Right lobe of liver (tissue), 6 donors: ENCODE results near the gene ZNF785. TPM values are rescaled to one million over a fixed set of nuclear protein-coding genes. Genes with fewer than 3 reads are reported as not detected.

Experiments used
- ATAC-seq, 4 donors: fragments of 200-7000 bp; cut with Tn5 transposase; one replicate each; pipeline ENCODE4 v1.9.1; 2020; ENCODE audit warnings: mild to moderate bottlenecking in 4 of 4, moderate library complexity in 4 of 4
- DNase-seq, 3 donors: peaks; one replicate each; pipeline ENCODE4 v3.0.0-alpha.2; 2020
- H3K27ac ChIP-seq, 3 donors: fragments of 200-600 bp; one replicate each; pipeline ENCODE4 v1.8.0; 2022
- H3K27me3 ChIP-seq, 2 donors: fragments of 200-600 bp; one replicate each; pipeline ENCODE4 v1.8.0; 2022
- H3K36me3 ChIP-seq, 4 donors: fragments of 200-600 bp; sonication (generic) in 1 of 4; one replicate each; pipeline versions ENCODE4 v1.5.1 to v1.8.0; 2017 to 2022; ENCODE audit warnings: control low read depth in 1 of 4
- H3K4me1 ChIP-seq, 4 donors: fragments of 200-600 bp; sonication (generic) in 1 of 4; one replicate each; pipeline versions ENCODE4 v1.5.1 to v1.8.0; 2017 to 2022; ENCODE audit warnings: control low read depth in 1 of 4
- H3K4me3 ChIP-seq, 3 donors: fragments of 200-600 bp; one replicate each; pipeline ENCODE4 v1.8.0; 2022
- H3K9me3 ChIP-seq, 4 donors: fragments of 200-600 bp; sonication (generic) in 1 of 4; one replicate each; pipeline versions ENCODE4 v1.5.1 to v1.8.0; 2017 to 2022; ENCODE audit warnings: control low read depth in 1 of 4
- POLR2A ChIP-seq: fragments of 450-650 bp; IDR thresholded peaks from one replicate; pipeline ENCODE4 v1.6.1; 2017; ENCODE audit warnings: antibody characterized with exemption, mild to moderate bottlenecking
- WGBS: methylation state at CpG from one replicate; pipeline ENCODE4 v1.1.6; 2018; ENCODE audit warnings: low coverage, low lambda C conversion rate; ENCODE audit not compliant: insufficient coverage; ENCODE audit errors: missing lambda C conversion rate; 5-methylcytosine and 5-hydroxymethylcytosine counted together
- intact Hi-C, 2 donors: fragments of 100-400 bp; cut with DNase I; formaldehyde crosslinking; loops; one replicate each; pipeline versions ENCODE4 v1.11.2 to v1.14.1; 2022
- total RNA-seq, 6 experiments: library from RNA; depleted of rRNA in 2 of 6; stranded (reverse); fragments of >200 nt in 2 of 6; fragmentation: NEBNext Ultra II Directional in 3 of 6; extraction: Animal tissue kit (Norgen Biotek cat#: 25700) in 3 of 6; gene quantifications; one replicate each; pipeline versions ENCODE4 v1.1.0 to v1.2.4, GENCODE V29; 2016 to 2023
- TF ChIP-seq, protein P1 (sequence below), 4 donors: fragments of 200-600 bp in 3 of 4; fragments of 450-650 bp in 1 of 4; IDR thresholded peaks; one replicate each; pipeline versions ENCODE4 v1.5.1 to v1.8.0; 2016 to 2022; ENCODE audit warnings: antibody characterized with exemption in 4 of 4, mild to moderate bottlenecking in 2 of 4
- donor health status: DM: no; HTN: yes; CAD: no.
- donor health status: DM: no; HTN: no; CAD: no.
- donor health status: DM: no; HTN: no; CAD: no.
- donor health status: DM: no; HTN: yes; CAD: no.
- donor health status: DM: no; HTN: yes; CAD: no.

The ZNF785 gene
- total RNA-seq, 6 experiments from 2014 or later, result 2.4 to 6.5 (median 5.6) TPM

DNA sequence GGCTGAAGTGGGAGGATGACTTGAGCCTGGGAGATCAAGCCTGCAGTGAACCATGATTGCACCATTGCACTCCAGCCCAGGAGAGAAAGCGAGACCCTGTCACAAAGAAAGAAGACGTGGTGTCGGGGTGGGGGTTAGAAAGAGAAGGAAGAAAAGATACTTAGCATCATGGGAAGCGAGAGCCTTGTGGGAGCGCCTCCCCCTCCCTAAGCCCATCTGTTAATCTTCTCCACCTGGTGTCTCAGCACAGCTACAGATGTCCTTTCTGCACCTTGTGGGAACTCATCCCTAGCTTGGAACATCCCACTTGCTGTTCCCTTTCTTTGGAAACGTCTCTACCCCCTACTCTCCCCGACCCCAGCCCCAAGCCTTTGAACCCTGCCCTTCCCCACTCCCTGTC lies 20.0 kb downstream of the ZNF785 start:
- H3K4me1 ChIP-seq, result peaks cover 0 to 6% (median under 1%) of the 10 kb centered on the region in 4 donors
- H3K36me3 ChIP-seq, result no peaks in the 10 kb centered on the region
- intact Hi-C loops, result no loop called here
- 54% methylated on average over 5 of the region's 7 CpGs for WGBS
- no peak for ATAC-seq
- no peak for TF ChIP-seq POLR2A
- TF ChIP-seq, protein P1, sequence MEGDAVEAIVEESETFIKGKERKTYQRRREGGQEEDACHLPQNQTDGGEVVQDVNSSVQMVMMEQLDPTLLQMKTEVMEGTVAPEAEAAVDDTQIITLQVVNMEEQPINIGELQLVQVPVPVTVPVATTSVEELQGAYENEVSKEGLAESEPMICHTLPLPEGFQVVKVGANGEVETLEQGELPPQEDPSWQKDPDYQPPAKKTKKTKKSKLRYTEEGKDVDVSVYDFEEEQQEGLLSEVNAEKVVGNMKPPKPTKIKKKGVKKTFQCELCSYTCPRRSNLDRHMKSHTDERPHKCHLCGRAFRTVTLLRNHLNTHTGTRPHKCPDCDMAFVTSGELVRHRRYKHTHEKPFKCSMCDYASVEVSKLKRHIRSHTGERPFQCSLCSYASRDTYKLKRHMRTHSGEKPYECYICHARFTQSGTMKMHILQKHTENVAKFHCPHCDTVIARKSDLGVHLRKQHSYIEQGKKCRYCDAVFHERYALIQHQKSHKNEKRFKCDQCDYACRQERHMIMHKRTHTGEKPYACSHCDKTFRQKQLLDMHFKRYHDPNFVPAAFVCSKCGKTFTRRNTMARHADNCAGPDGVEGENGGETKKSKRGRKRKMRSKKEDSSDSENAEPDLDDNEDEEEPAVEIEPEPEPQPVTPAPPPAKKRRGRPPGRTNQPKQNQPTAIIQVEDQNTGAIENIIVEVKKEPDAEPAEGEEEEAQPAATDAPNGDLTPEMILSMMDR (IDR thresholded peaks at IDR 0.05), result no peak
- DNase-seq, result no peak
- H3K9me3 ChIP-seq, result no peaks in the 10 kb centered on the region
- H3K27ac ChIP-seq, result no peak overlapping the region
- H3K27me3 ChIP-seq, result no peaks in the 10 kb centered on the region
- H3K4me3 ChIP-seq, result no peak overlapping the region

DNA sequence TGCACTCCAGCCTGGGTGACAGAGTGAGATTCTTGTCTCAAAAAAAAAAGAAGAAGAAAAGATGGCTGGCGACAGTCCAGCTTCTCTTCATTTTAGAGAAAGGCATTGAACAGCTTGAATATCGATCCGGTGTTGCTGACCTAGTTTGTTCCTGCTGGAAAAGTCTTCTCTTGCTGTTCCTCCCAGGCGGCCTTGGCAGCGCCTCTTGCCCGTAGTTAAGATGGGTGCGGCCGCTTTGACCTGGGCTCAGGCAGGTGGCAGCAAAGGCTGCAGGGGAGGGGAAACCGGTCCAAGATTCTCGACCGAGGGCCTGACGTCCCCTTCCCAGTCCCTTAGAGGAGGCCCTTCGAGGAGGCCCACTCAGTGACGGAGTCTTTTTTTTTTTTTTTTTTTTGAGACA lies 23.5 kb downstream of the ZNF785 start:
- intact Hi-C loops, result no loop called here
- H3K4me3 ChIP-seq, result peak overlapping the region; percentile 32 to 57 (median 45)
- ATAC-seq (no peak), DNase-seq (peak in 1 of 3 donors; percentile 56)
- H3K4me1 ChIP-seq, result peaks cover 0 to 8% (median 0%) of the 10 kb centered on the region in 4 donors
- TF ChIP-seq POLR2A, result no peak
- TF ChIP-seq, protein P1 (IDR thresholded peaks at IDR 0.05), result no peak
- no peaks in the 10 kb centered on the region for H3K36me3 ChIP-seq
- no peaks in the 10 kb centered on the region for H3K9me3 ChIP-seq
- H3K27ac ChIP-seq, result peak overlapping the region in 2 of 3 donors; percentile 74
- 80% methylated on average over 5 of the region's 14 CpGs for WGBS
- no peaks in the 10 kb centered on the region for H3K27me3 ChIP-seq

DNA sequence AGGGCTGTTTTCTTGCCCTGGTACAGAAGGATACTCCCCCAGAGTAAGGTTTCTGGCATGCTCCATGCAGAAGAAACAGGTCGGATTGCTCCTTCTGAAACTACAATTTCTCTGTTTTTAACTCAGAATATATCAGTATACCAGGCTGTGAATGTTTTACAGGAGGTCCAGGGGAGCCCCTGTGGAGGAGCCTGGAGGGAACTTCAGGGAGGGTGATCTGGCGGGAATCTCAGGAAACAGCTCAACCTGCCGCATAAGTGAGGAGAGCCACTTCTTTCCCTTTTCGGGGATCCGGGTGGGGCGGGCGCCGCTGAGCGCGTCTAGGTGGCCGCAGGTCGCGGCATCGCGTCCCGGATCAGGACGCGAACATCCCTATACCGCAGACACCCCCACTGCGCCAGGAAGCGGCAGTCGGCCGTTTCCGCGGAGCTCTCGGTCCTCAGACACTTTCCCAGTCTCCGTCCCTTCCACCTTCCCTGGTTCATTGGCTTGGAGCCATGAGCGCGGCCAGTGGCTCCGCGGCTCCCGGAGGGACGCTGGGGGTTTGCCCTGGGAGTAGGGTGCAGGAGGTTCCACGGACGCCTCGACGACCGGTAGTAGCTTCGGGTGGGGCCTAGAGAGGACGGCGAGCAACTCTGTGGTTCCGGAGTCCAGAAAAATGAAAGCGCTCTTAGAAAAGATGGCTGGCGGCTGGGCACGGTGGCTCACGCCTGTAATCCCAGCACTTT lies 24.2 kb downstream of the ZNF785 start:
- peak in 3 of 4 donors; percentile 6 to 19 (median 6) for ATAC-seq
- intact Hi-C loops, result no loop called here
- Histone ChIP-seq H3K36me3 (no peaks in the 10 kb centered on the region), H3K4me1 (peaks cover 0 to 14% (median 0%) of the 10 kb centered on the region in 4 donors), H3K9me3 (no peaks in the 10 kb centered on the region), H3K27ac (peak overlapping the region; percentile 36 to 74 (median 74)), H3K27me3 (no peaks in the 10 kb centered on the region), H3K4me3 (peak overlapping the region; percentile 32 to 57 (median 45))
- DNase-seq, result peak; percentile 60 to 72 (median 68)
- TF ChIP-seq POLR2A, result no peak
- TF ChIP-seq, protein P1 (IDR thresholded peaks at IDR 0.05), result no peak
- whole genome bisulfite sequencing, result 47% methylated on average over 17 of the region's 46 CpGs

DNA sequence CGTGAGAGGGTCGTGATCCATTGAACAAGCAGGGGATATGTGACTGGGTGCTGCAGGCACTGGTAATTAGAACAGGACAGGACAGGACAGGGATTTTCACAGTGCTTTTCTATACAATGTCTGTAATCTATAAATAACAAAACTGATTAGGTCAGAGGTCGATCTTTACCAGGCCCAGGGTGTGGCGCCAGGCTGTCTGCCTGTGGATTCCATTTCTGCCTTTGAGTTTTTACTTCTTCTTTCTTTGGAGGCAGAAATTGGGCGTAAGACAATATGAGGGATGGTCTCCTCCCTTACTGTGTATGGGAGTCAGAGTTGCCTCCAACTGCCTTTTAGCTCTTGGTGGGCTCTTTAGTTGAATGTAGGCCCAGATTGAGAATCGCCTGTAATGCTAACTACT lies 25.8 kb downstream of the ZNF785 start:
- ATAC-seq (no peak), DNase-seq (no peak)
- 86% methylated on average over 6 of the region's 6 CpGs for WGBS
- intact Hi-C loops, result no loop called here
- peaks cover 0 to 8% (median 4%) of the 10 kb centered on the region in 4 donors for H3K36me3 ChIP-seq
- H3K9me3 ChIP-seq, result no peaks in the 10 kb centered on the region
- TF ChIP-seq, protein P1 (IDR thresholded peaks at IDR 0.05), result no peak
- TF ChIP-seq POLR2A, result no peak
- no peak overlapping the region for H3K27ac ChIP-seq
- H3K4me1 ChIP-seq, result peaks cover 0 to 15% (median 0%) of the 10 kb centered on the region in 4 donors
- no peak overlapping the region for H3K4me3 ChIP-seq
- H3K27me3 ChIP-seq, result no peaks in the 10 kb centered on the region
